HG03457 (cell line): ENCODE data around the gene TUBB4A.

ENCODE experiments used
- ATAC-seq: cut with Tn5 transposase; IDR thresholded peaks from one replicate; pipeline ENCODE4 v1.9.1; 2021; ENCODE audit warnings: moderate number of reproducible peaks; ENCODE audit not compliant: unreplicated experiment

Gene TUBB4A

DNA sequence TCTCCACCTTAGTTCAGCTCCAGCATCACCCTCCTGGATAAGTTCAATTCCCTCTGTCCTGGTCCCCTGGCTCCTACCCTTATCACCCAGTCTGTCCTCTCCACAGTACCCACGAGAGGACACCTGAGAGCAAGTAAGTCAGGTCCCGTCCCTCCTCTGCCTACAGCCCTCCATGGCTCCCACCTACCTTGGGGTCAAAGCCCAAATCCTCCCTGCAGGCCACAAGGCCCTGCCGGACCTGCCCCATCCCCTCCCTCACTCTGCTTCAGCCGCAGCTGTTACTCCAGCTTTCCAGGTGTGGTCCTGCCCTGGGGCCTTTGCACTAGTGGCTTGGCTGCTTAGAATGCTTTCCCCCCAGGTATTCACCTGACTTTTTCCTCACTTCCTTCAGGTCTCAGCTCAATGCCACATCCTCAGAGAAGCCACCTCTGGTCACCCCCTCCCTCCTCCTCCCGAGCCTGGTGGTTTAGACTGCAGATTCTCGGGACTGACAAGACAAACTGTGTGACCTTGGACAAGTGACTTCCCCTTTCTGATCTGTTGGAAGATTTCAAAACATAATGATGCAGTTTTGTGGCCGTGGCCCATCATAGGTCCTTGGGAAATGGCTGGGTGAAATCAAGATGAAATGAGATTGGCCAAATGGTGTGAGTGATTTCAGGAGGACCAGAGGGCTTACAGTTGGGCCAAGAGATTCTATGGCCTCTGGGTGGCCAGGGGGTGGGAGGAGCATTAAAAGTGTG lies 3.6 kb downstream of the TUBB4A start:
- no peak for ATAC-seq

DNA sequence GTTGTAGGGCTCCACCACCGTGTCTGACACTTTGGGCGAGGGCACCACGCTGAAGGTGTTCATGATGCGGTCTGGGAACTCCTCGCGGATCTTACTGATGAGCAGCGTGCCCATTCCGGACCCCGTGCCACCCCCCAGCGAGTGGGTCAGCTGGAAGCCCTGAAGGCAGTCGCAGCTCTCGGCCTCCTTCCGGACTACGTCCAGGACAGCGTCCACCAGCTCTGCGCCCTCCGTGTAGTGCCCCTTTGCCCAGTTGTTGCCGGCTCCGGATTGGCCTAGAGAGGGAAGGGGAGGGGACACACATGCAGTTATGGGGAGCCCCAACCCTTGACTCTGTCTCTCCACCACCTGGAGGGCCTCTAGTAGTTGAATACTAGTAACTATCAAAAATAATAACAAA lies 6.2 kb downstream of the TUBB4A start:
- no peak for ATAC-seq

DNA sequence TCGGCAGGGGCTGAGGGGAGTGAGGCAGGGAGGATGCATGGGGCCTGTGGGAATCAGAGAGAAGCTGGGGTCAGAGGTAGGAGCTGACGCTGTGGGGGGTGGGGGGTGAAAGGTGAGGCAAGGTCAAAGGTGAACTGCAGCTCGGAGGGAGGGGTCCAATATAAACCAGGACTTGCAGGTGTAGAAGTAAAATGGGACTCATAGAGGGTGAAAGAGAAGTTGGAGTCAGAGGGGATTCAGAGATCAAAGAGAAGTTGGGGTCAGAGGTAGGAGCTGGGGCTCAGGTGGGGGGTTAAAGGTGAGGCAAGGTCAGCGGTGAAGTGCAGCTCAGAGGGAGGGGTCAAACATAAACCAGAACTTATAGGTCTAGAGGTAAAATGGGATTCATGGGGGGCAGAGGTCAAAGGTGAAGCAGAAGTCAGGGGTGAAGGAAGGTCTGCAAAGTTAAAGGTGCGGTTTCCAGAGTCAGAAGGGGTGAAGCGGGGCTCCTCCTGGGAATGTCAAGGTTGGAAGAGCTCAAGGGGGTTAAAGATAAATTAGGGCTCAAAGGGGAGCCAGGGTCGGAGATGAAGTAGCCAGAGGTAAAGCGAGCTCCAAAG lies 7.6 kb downstream of the TUBB4A start:
- no peak for ATAC-seq

DNA sequence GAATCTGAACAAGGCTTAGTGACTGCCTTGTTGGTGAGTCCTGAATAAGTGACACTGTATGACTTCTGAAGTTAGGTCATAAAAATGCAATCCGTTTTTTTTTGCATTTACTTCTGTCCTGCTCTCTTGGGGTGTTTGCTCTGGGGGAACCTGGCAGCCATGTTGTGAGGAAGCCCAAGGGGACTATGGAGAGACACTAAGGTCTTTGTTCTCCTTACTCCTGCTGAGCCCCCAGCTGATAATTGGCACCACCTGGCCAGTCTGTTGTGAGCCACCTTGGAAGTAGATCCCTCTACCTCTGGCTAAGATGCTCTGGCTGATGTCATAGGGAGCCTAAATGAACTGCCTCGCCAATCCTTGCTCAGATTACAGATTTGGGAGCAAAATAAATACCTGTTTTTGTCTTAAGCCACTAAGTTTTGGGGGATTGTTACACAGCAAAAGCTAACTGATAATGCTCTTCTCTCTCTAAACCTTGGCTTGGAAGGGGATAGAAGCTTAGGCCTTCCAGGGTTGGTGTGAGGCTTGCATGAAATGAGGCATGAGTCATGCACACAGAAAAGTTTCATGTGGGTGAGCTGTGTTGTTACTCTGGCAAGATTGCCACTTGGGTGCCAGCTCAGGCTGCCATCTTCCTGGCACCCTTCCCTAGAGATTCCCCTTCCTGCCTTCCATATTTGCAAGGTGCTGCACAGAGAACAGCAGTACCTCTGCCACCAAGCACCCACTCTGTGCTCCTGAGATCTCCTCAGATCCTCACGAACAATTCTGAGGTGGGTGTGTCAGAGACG lies 10.1 kb downstream of the TUBB4A start:
- no peak for ATAC-seq

DNA sequence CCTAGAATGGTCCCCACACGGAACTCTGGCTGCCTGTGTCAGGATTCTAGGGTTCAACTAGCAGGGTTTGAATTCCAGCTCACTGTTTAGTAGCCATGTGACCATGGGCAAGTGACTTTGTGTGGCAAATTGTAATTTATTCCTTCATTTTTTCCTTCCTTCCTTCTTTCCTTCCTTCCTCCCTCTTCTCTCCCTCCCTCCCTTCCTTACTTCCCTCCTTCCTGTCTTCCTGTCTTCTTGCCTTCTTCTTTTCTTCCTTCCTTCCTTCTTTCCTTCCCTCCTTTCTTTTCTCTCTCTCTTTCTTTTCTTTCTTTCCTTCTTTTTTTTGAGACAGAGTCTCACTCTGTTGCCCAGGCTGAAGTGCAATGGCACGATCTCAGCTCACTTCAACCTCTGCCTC lies 12.0 kb downstream of the TUBB4A start:
- no peak for ATAC-seq

DNA sequence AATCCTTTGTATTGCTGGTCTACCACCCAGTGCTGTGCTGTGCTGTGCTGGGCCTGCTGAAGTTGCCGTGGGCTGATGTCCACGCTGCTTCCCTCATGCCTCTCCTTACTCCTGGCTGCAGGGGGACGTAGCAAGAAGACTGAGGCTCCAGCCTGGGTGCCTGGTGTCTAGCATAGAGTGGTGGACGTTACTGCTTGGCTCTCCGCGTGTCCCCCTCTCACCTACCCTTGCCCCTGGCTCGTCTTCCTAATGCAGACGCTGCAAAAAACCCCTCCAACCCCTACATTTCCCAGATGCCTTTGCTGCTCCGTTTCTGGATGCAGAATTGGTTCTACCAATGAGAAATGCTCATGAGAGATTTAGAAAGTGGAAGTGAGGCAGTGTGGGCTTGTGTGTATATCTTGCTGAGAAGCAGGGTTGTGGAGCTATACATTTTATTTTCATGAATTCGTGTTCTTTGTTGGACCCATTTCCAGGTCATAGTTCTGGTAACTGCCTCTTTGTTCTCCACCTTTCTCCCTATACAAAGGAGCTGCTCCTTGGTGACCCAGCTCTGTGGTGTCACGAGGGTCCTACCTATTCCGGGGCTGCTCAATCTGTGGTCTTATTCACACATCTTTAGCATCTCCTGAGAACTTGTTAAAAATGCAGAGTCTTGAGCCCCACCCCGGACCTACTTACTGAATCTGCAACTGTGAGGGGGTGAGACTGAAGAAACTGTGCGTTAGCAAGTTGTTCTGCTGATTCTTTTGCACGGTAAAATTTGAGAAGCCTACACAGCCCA lies 12.6 kb downstream of the TUBB4A start:
- ATAC-seq, result no peak

DNA sequence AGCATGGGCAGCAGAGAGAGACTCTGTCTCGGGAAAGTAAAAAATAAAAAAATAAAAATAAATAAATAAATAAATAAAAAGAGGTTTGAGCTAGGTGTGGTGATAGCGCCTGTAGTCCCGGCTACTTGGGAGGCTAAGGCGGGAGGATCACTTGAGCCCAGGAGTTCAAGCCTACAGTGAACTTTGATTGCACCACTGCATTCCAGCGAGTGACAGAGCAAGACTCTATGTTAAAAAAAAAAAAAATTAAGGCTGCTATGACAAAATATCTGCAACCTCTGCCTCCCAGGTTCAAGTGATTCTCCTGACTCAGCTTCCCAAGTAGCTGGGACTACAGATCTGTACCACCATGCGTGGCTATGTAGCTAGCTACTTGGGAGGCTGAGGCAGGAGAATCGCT lies 17.3 kb downstream of the TUBB4A start:
- no peak for ATAC-seq

DNA sequence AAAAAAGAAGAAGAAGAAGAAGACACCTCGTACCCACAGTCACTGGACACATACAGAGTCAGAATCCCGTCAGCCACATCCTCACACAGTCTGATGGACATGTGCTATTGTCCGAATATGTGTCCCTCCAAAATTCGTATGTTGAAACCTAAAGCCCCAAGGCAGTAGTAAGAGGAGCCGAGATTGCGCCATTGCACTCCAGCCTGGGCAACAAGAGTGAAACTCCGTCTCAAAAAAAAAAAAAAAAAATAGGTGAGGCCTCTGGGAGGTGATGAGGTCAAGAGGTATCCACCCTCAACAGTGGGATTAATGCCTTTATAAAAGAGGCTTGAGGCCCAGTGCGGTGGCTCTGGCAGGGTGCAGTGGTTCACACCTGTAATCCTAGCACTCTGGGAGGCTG lies 17.9 kb downstream of the TUBB4A start:
- ATAC-seq, result no peak

DNA sequence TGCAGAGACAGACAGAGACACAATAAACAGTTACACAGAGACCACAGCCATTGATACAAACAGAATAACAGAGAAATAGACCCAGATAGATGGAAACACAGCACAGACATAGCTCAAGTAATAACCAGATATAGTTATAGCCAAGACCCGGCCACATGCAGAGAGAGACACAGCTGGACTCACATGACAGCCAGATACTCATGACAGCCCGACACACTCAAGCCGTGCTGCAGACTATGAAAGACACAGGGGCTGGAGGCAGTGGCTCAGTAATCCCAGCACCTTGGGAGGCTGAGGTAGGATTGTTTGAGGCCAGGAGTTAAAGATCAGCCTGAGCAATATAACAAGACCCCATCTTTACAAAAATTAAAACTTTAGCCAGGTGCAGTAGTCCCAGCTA lies 18.9 kb downstream of the TUBB4A start:
- ATAC-seq, result no peak

DNA sequence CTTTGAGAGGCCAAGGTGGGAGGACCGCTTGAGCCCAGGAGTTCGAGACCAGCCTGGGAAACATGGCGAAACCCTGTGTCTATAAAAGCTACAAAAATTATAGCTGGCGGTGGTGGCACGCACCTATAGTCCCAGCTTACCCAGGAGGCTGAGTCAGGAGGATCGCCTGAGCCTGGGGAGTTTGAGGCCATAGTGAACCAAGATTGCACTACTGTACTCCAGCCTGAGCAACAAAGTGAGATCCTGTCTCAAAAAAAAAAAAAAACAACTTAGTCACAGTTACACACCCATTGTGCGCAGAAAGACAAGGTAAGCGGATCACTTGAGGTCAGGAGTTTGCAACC lies 19.8 kb downstream of the TUBB4A start:
- ATAC-seq, result no peak

DNA sequence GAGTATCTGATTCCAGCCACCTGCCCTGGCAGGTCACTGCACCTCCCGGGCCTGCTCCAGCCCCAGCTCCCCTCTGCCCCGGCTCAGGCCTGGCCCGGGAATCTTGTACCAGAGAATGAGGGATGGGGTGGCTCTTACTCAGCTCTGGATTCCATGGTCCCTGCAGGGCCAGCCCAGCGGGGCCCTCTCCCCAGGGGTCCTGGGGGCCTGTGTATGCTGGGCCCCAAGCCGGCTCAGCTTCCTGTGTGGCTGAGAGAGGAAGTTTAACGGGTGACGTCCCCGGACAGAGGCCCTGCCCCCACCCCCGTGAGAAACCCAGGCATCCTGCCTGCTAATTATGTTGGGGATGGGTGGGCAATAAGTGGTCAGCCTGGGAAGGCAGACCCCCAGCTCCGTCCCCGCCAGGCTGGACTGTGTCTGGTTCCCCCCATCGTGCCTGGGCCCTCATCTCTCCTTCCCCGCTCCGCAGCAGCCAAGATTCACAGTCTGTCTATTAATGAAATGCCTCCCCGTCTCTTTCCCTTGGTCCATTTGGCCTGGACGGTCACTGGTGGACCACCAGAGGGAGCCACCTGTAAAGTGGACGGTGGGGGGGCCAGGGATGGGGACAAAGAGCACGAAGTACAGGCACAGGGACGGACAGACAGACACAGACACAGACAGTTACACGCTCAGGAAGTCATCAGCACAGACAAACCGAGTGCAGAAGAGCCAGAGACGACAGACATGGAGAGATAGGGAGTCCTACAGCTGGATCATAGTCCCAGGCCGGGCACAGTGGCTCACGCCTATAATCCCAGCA lies 20.4 kb downstream of the TUBB4A start, which contains the start of gene DENND1C:
DENND1C (minus strand) TSS at position 247 of the 802 bp plus-strand sequence; CDS start at position 155, 92 bp downstream.
- peak; percentile 49 for ATAC-seq

DNA sequence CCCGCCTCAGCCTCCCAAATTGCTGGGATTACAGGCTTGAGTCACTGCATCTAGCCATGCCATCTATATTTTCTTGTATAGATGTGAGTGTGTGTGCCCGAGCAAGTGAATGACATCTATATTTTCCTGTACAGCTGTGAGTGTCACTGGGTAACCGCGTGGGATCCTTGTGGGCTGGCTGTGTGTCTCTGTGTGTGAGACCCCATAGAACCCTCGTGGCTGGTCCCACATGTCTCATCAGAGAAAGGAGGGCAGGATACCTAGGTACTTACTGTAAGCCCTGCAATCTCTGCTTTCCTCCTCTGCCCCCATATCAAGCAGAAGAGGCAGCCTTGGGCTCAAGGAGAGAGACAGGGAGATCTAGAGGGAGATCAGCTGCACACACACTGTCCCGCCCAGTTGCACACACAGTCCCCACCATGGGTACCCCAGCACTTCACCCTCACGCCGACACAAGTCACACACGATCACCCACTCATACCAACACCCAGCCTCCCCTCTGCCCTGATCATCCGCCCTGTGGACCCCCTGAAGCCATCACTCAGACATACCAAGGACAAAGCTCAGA lies 21.2 kb downstream of the TUBB4A start:
- ATAC-seq, result no peak

DNA sequence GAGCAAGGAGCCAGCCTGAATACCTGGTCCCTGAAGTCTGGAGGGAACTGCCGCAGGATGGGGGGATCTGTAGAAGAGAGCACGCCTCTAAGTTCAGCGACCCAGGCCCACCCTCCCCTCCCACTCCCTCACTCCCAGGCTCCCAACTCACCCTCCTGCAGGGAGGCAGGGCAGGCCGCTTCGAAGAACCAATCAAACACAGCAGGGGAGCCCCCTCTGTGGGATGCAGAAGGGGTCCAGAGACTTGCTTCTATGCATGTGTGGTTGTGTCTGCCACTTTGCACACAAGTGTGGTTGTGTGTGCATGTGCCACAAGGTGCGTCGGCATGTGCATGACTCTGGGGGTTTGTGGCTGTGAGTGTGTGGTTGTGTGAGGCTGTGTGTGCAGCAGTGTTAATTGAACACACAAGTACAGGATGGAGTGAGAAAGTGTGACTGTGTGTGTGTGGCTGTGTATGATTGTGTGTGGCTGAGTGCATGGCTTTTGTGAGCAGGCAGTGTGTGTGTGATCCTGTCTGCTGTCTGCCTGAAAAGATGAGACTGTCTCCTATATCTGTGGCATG lies 22.2 kb downstream of the TUBB4A start:
- ATAC-seq, result no peak

DNA sequence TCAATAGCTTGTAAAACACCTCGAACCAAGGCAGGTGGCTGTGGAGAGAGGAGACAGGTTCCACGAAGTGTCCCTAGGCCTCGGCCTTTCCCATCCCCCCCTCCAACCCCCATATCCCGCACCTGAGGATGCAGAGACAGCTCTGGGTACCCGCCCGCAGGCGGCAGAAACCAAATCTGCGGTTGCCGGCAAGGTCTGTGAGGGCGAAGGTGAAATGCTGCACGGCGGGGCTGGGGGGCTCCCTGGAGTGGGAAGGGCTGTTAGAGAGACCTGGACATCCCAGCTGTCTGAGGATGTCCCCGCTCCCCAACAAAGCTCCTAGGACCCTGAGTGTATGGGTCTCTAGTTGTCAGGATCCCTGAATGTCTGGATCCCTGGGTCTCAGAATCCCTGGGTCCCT lies 23.3 kb downstream of the TUBB4A start:
- no peak for ATAC-seq

DNA sequence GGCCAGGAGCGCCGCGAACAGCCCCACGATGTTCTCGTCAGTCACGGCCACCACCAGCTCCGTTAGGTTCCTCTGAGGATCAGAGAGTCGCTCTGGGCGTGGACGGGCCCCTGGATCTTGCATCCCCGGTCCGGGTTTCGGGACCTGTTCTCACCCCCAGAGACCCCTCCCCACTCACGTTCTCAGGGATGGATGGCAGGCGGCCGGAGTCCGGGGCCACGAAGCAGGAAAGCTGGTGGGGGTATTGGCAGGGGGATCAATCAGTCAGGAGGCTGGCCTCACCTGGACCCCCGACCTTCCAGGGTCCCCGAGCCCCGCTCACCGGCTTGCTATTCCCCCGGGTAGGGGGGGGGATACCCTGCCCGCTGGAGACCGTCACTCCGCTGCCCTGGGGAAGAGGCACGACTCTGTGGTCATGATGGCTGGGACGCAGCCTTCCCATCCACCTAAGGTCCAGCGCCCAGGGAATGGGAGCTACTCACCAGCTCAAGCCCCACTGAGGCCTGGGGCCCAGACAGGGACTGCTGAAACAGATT lies 25.1 kb downstream of the TUBB4A start:
- no peak for ATAC-seq

DNA sequence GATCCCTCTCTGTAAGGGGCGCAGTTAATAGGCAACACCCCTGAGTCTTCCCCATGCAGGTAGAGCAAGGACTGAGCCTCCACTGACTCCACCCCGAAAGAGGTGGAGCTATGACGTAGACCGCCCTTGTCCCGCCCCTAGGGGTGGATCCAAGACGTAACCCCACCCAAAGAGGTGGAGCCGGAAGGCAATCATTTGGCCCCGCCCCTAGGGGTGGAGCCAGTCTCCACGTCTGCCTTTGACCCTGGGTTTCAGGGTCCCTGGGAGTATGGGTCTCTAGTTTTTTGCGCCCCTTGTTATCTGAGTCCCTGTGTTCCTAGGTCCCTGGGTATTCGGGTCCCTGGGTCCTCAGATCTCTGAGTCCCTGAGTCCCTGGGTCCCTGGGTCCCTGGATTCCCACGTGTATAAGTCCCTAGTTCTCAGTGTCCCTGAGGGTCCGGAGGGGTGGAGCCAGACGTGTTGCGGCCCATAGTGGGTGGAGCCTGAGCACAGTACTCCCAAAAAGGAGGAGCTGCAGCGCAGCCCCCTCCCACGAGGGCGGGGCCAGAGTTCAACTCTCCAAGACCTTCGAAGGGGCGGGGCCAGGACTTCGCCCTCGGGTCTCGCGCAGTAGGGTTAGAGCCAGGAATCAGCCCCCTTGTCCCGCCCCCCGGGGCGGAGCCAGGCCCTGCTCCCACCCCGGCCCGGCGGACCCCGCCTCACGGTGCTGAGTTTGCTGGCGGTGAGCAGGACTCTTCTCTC lies 25.8 kb downstream of the TUBB4A start:
- ATAC-seq, result no peak

DNA sequence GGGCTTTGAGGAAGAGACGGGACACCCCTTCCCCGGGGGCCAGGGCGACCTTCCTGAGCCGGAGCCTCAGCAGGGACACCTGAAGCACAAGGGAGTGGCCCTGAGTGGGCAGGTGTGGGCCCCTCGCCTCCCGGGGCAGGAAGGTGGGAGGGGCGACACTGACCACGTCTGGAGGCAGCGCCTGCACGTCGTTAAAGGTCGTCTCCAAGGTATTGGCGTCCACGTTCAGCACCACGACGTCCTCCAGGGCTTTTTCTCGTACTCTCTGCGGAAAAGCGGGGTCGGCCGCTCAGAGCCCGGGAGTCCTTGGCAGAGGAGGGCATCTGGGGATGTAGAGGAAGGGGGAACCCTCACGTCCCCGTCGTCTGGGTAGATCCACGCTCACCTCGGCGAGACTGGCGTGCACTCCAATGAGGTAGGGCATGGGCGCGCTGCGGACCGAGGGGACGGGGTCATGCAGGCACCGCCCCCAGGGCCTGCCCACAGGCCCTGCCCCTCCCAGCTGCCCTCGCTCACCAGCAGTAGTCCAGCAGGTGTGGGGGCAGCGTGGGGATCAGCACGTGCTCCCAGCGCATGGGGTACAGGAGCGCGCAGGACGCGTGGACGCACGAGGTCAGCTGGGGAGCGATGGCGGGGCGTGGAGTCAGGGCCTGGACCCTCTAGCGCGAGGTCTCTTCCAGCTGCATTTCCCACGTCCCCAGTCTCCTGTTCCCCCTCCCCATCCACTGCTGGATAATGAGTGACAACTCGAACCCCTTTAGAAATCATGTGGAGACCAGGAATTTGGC lies 26.6 kb downstream of the TUBB4A start:
- ATAC-seq, result no peak

DNA sequence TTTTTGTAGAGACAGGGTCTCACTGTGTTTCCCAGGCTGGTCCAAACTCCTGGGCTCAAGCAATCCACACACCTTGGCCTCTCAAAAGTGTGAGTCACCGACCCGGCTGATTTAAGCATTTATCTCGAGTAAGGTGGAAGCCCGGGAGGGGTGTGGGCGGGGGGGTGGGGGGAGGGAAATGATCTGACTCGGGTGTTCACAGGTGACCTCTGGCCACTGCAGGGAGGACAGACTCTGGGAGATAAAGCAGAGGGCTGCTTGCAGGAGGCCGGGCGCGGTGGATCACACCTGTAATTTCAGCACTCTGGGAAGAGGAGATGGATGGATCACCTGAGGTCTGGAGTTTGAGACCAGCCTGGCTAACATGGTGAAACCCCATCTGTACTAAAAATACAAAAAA lies 28.5 kb downstream of the TUBB4A start:
- no peak for ATAC-seq
